Mesenchymal stem cell (in vitro differentiated cells and primary cell): ENCODE measurements around the gene LAMA4.

Experiments used
- DNase-seq: peaks from one replicate; pipeline ENCODE4 v3.0.0-alpha.2; 2013
- H2AFZ ChIP-seq: one replicate; pipeline ENCODE4 v1.6.1; 2013; ENCODE audit warnings: low read depth, mild to moderate bottlenecking, control low read depth, inconsistent platforms, low read length, moderate library complexity
- H2AK5ac ChIP-seq: 2 replicates; pipeline ENCODE4 v1.6.1; 2013; ENCODE audit warnings: low read length, moderate library complexity, mild to moderate bottlenecking, inconsistent platforms; ENCODE audit not compliant: severe bottlenecking
- H2BK120ac ChIP-seq: one replicate; pipeline ENCODE4 v1.6.1; 2013; ENCODE audit warnings: low read depth, mild to moderate bottlenecking, inconsistent platforms, low read length, moderate library complexity
- H2BK12ac ChIP-seq, 2 experiments: one replicate each; pipeline ENCODE4 v1.6.1; 2013; ENCODE audit warnings: inconsistent platforms in 2 of 2, low read length in 2 of 2, mild to moderate bottlenecking in 2 of 2, moderate library complexity in 2 of 2, control low read depth in 1 of 2
- H2BK15ac ChIP-seq: one replicate; pipeline ENCODE4 v1.6.1; 2013; ENCODE audit warnings: mild to moderate bottlenecking, low read depth, inconsistent platforms; ENCODE audit not compliant: poor library complexity, severe bottlenecking
- H2BK5ac ChIP-seq: 2 replicates; pipeline ENCODE4 v1.6.1; 2013; ENCODE audit warnings: low read depth, mild to moderate bottlenecking, low read length, control low read depth, inconsistent platforms; ENCODE audit not compliant: poor library complexity, severe bottlenecking
- H3K14ac ChIP-seq, 2 experiments: one replicate each; pipeline ENCODE4 v1.6.1; 2013; ENCODE audit warnings: inconsistent platforms in 2 of 2, low read length in 2 of 2, control low read depth in 1 of 2, mild to moderate bottlenecking in 1 of 2, moderate library complexity in 1 of 2
- H3K18ac ChIP-seq, 2 experiments: one replicate each; pipeline ENCODE4 v1.6.1; 2013; ENCODE audit warnings: inconsistent platforms in 2 of 2, low read length in 2 of 2, control low read depth in 1 of 2, low read depth in 1 of 2, mild to moderate bottlenecking in 1 of 2
- H3K23ac ChIP-seq, 2 experiments: one replicate each; pipeline ENCODE4 v1.6.1; 2013; ENCODE audit warnings: inconsistent platforms in 2 of 2, low read length in 2 of 2, mild to moderate bottlenecking in 2 of 2, moderate library complexity in 2 of 2, control low read depth in 1 of 2
- H3K27ac ChIP-seq: 2 replicates; pipeline ENCODE4 v1.5.1; 2013; ENCODE audit warnings: mild to moderate bottlenecking, moderate library complexity, low read length, control low read depth, inconsistent platforms; ENCODE audit not compliant: poor library complexity, severe bottlenecking
- H3K27me3 ChIP-seq, 2 experiments: 2 replicates each; pipeline versions ENCODE4 v1.6.1 to v1.7.0; 2013; ENCODE audit warnings: low read length in 2 of 2, mild to moderate bottlenecking in 2 of 2, moderate library complexity in 2 of 2, control low read depth in 1 of 2, inconsistent platforms in 1 of 2; ENCODE audit not compliant: control insufficient read depth in 1 of 2, insufficient read depth in 1 of 2
- H3K36me3 ChIP-seq, 2 experiments: 2 replicates each; pipeline versions ENCODE4 v1.6.1 to v1.7.0; 2013; ENCODE audit warnings: low read length in 2 of 2, control low read depth in 1 of 2, inconsistent platforms in 1 of 2, low read depth in 1 of 2, mild to moderate bottlenecking in 1 of 2; ENCODE audit not compliant: insufficient read depth in 2 of 2, control insufficient read depth in 1 of 2
- H3K4ac ChIP-seq, 2 experiments: one replicate each; pipeline ENCODE4 v1.6.1; 2013; ENCODE audit warnings: inconsistent platforms in 2 of 2, low read length in 2 of 2, mild to moderate bottlenecking in 2 of 2, moderate library complexity in 2 of 2, control low read depth in 1 of 2, low read depth in 1 of 2
- H3K4me1 ChIP-seq: 2 replicates; pipeline ENCODE4 v1.6.1; 2013; ENCODE audit warnings: low read depth, low read length, control low read depth; ENCODE audit not compliant: control insufficient read depth, insufficient read depth
- H3K4me2 ChIP-seq: 2 replicates; pipeline ENCODE4 v1.6.1; 2013; ENCODE audit warnings: low read length, mild to moderate bottlenecking, inconsistent platforms; ENCODE audit not compliant: poor library complexity, severe bottlenecking
- H3K4me3 ChIP-seq, 2 experiments: 2 replicates each; pipeline versions ENCODE4 v1.5.1 to v1.7.0; 2013; ENCODE audit warnings: low read length in 2 of 2, mild to moderate bottlenecking in 2 of 2, control low read depth in 1 of 2, low read depth in 1 of 2; ENCODE audit not compliant: insufficient read depth in 1 of 2
- H3K79me1 ChIP-seq: replicated peaks from 2 replicates; pipeline ENCODE4 v1.6.1; 2013; ENCODE audit warnings: mild to moderate bottlenecking, control low read depth, low read length, inconsistent platforms; ENCODE audit not compliant: poor library complexity, severe bottlenecking
- H3K9ac ChIP-seq: 2 replicates; pipeline ENCODE4 v1.7.0; 2013; ENCODE audit warnings: mild to moderate bottlenecking, low read length, moderate library complexity
- H3K9me3 ChIP-seq: 2 replicates; pipeline ENCODE4 v1.7.0; 2013; ENCODE audit warnings: mild to moderate bottlenecking, low read length; ENCODE audit not compliant: control insufficient read depth
- H4K8ac ChIP-seq: one replicate; pipeline ENCODE4 v1.6.1; 2013; ENCODE audit warnings: inconsistent platforms, mild to moderate bottlenecking, low read length, moderate library complexity
- H4K91ac ChIP-seq: one replicate; pipeline ENCODE4 v1.6.1; 2013; ENCODE audit warnings: mild to moderate bottlenecking, low read length, inconsistent platforms
- WGBS: methylation state at CpG from one replicate; pipeline ENCODE4 v1.1.7; 2013; ENCODE audit warnings: mixed read lengths; 5-methylcytosine and 5-hydroxymethylcytosine counted together

LAMA4 gene

GRCh38 chr6:112272799-112273198, 18.4 kb upstream of the LAMA4 start:
- 74% methylated on average over 3 of the region's 3 CpGs for WGBS
- H3K14ac ChIP-seq = no peak overlapping the region

DNA sequence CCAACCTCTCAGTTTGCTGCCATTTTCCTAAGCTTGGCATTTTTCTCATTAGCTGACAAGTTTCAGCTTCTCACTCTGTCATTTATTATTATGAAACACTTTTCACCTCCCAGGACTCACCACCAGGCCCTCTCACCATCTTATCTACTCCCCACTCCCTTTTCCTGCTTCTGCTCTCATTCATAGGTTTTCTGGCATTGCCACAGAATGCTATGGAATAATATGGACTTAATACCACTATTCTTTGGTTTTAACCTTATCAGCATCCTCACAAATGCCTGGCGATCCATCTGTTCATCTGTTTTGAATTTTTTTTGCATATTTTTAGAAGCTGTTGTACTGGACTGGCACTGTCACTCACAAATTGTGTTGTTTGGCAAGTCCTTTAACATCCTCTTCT, 16.4 kb upstream of the LAMA4 start:
- H4K91ac ChIP-seq = no peak overlapping the region
- no peak overlapping the region for H3K9ac ChIP-seq
- no peak overlapping the region for H3K4me3 ChIP-seq
- no peak overlapping the region for H2AFZ ChIP-seq
- H3K4ac ChIP-seq = no peak overlapping the region
- DNase-seq = no peak
- no peak overlapping the region for H4K8ac ChIP-seq
- no peaks in the 10 kb centered on the region for H3K36me3 ChIP-seq
- H3K79me1 ChIP-seq = no peaks in the 10 kb centered on the region
- H2BK5ac ChIP-seq = no peak overlapping the region
- WGBS = no CpG with 5 or more reads among the region's 1 CpG
- H2BK120ac ChIP-seq = peak overlapping the region; percentile 19
- H2BK15ac ChIP-seq = no peak overlapping the region
- no peaks in the 10 kb centered on the region for H3K9me3 ChIP-seq
- no peaks in the 10 kb centered on the region for H3K27me3 ChIP-seq
- no peak overlapping the region for H3K27ac ChIP-seq
- H2AK5ac ChIP-seq = no peak overlapping the region
- H2BK12ac ChIP-seq = no peak overlapping the region
- peak overlapping the region in 1 of 2 experiments; percentile 49 for H3K18ac ChIP-seq
- H3K4me1 ChIP-seq = no peaks in the 10 kb centered on the region
- no peak overlapping the region for H3K23ac ChIP-seq
- no peak overlapping the region for H3K4me2 ChIP-seq
- no peak overlapping the region for H3K14ac ChIP-seq

More at GRCh38 chr6:112272799-112273198, 18.4 kb upstream of the LAMA4 start:
- Histone ChIP-seq H3K27ac (no peak overlapping the region), H3K27me3 (no peaks in the 10 kb centered on the region), H3K4ac (no peak overlapping the region), H3K23ac (no peak overlapping the region), H2BK15ac (no peak overlapping the region), H3K9ac (no peak overlapping the region), H3K36me3 (no peaks in the 10 kb centered on the region), H3K79me1 (no peaks in the 10 kb centered on the region), H4K8ac (no peak overlapping the region), H2BK5ac (no peak overlapping the region), H3K18ac (no peak overlapping the region), H2BK120ac (no peak overlapping the region), H3K4me1 (no peaks in the 10 kb centered on the region), H4K91ac (no peak overlapping the region), H3K4me2 (no peak overlapping the region), H2AFZ (no peak overlapping the region), H2BK12ac (no peak overlapping the region), H2AK5ac (no peak overlapping the region), H3K9me3 (no peaks in the 10 kb centered on the region), H3K4me3 (no peak overlapping the region)
- no peak for DNase-seq

DNA sequence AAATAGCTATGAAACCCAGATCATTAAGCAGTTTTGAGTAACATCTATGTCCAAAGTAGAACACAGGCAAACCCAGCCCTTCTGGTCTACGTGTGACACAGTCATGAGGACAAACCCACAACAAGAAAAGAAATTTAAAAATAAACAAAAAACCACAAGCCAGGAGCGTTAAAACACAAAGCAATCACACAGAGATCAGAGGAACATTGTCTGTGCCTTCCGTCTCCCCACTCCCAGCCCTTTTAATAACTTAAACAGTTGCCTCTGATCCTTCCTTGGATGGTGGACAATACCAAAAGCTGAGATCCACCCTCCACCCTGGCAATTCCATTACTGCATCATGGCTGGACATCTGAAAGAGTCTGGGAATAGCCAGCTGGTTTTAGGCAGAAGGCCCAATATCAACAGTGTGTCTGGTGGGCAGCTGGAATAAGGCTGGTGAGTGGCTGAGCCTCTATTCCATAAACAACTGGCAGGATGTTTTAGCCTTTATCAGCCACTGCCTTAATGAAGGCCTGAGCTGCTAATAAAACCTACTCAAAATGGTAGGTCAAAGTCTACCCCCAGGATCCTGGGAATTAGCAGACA, 15.7 kb upstream of the LAMA4 start:
- 77% methylated on average over 3 of the region's 3 CpGs for WGBS
- H2AFZ ChIP-seq = no peak overlapping the region
- DNase-seq = peak; percentile 42
- no peaks in the 10 kb centered on the region for H3K27me3 ChIP-seq
- no peak overlapping the region for H3K4me2 ChIP-seq
- no peak overlapping the region for H2BK15ac ChIP-seq
- H2BK5ac ChIP-seq = no peak overlapping the region
- H3K14ac ChIP-seq = no peak overlapping the region
- H3K4me3 ChIP-seq = no peak overlapping the region
- no peak overlapping the region for H3K4ac ChIP-seq
- no peak overlapping the region for H3K23ac ChIP-seq
- H3K27ac ChIP-seq = no peak overlapping the region
- no peak overlapping the region for H4K91ac ChIP-seq
- H4K8ac ChIP-seq = no peak overlapping the region
- H2BK120ac ChIP-seq = no peak overlapping the region
- H2AK5ac ChIP-seq = no peak overlapping the region
- H2BK12ac ChIP-seq = no peak overlapping the region
- no peaks in the 10 kb centered on the region for H3K9me3 ChIP-seq
- no peaks in the 10 kb centered on the region for H3K79me1 ChIP-seq
- H3K4me1 ChIP-seq = no peaks in the 10 kb centered on the region
- no peak overlapping the region for H3K18ac ChIP-seq
- H3K9ac ChIP-seq = no peak overlapping the region
- no peaks in the 10 kb centered on the region for H3K36me3 ChIP-seq

DNA sequence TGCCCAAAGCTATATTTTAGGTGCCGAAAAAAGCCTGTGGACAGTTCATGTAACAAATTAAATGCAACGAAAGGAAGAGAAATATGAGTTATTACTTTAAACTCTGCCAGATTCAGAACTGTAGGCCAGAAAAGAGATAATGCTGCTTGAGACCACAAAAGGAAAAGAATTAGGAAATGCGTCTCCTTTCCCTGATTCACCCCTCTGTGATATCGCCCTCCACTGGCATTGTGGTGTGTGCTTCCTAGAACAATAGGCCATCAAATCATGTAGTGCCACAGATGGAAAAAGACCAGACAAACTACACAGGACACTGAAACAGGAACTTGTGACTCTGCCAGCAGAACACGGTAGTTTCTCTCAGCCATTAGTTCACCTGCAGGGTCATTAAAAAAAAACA, 14.7 kb upstream of the LAMA4 start:
- Histone ChIP-seq H4K91ac (no peak overlapping the region), H3K27ac (no peak overlapping the region)
- 96% methylated on average over 4 of the region's 5 CpGs for WGBS

More for the DNA sequence above, 14.7 kb upstream of the LAMA4 start:
- H3K9ac ChIP-seq = peak overlapping the region; percentile 76
- no peak overlapping the region for H2BK5ac ChIP-seq
- H3K14ac ChIP-seq = no peak overlapping the region
- H3K4me3 ChIP-seq = peak overlapping the region in 1 of 2 experiments; percentile 54
- H3K4ac ChIP-seq = no peak overlapping the region
- H3K9me3 ChIP-seq = no peaks in the 10 kb centered on the region
- no peak overlapping the region for H2BK12ac ChIP-seq
- no peak overlapping the region for H2BK120ac ChIP-seq
- no peak overlapping the region for H2AFZ ChIP-seq
- no peaks in the 10 kb centered on the region for H3K36me3 ChIP-seq
- H3K27me3 ChIP-seq = no peaks in the 10 kb centered on the region
- no peak overlapping the region for H3K18ac ChIP-seq
- H2AK5ac ChIP-seq = no peak overlapping the region
- H2BK15ac ChIP-seq = no peak overlapping the region
- H4K8ac ChIP-seq = no peak overlapping the region
- H3K4me1 ChIP-seq = no peaks in the 10 kb centered on the region
- no peaks in the 10 kb centered on the region for H3K79me1 ChIP-seq
- no peak for DNase-seq
- H3K4me2 ChIP-seq = no peak overlapping the region
- H3K23ac ChIP-seq = no peak overlapping the region
